ENCODE measurements around the gene ZCCHC17. TPM values are rescaled to one million over a fixed set of nuclear protein-coding genes. Genes with fewer than 3 reads are reported as not detected.

ZCCHC17 gene
- polyA plus RNA-seq, 12 donors = 21.0 to 49.2 (median 28.9) TPM; not detected in 1

GRCh38 chr1:31299365-31299764 lies 2.5 kb downstream of the ZCCHC17 start:
- DNase-seq = no peak

GRCh38 chr1:31300193-31300592 lies 3.4 kb downstream of the ZCCHC17 start:
- DNase-seq = no peak

- DNase-seq = no peak
Observed at GRCh38 chr1:31302709-31303441, 6.0 kb downstream of the ZCCHC17 start.

- no peak for DNase-seq
Observed at GRCh38 chr1:31306278-31306677, 9.4 kb downstream of the ZCCHC17 start.

GRCh38 chr1:31308036-31308435 lies 11.2 kb downstream of the ZCCHC17 start:
- no peak for DNase-seq

- DNase-seq = no peak
Observed at GRCh38 chr1:31310198-31310597, 13.4 kb downstream of the ZCCHC17 start.

GRCh38 chr1:31315902-31316301 lies 19.1 kb downstream of the ZCCHC17 start:
- DNase-seq = no peak

GRCh38 chr1:31318146-31318545 lies 21.3 kb downstream of the ZCCHC17 start:
- DNase-seq = no peak

GRCh38 chr1:31324093-31324492 lies 27.3 kb downstream of the ZCCHC17 start:
- DNase-seq = no peak

GRCh38 chr1:31324992-31325391 lies 28.2 kb downstream of the ZCCHC17 start:
- no peak for DNase-seq

- DNase-seq = no peak
Observed at GRCh38 chr1:31326461-31326860, 29.6 kb downstream of the ZCCHC17 start.

- no peak for DNase-seq
Observed at GRCh38 chr1:31327381-31327780, 30.5 kb downstream of the ZCCHC17 start.

- DNase-seq = no peak
Observed at GRCh38 chr1:31335007-31335406, 38.2 kb downstream of the ZCCHC17 start.

- no peak for DNase-seq
Observed at GRCh38 chr1:31336687-31337467, 40.0 kb downstream of the ZCCHC17 start.

GRCh38 chr1:31344503-31344902 lies 47.7 kb downstream of the ZCCHC17 start:
- no peak for DNase-seq

- no peak for DNase-seq
Observed at GRCh38 chr1:31345635-31346034, 48.8 kb downstream of the ZCCHC17 start.

- DNase-seq = no peak
Observed at GRCh38 chr1:31346785-31347184, 50.0 kb downstream of the ZCCHC17 start.

- no peak for DNase-seq
Observed at GRCh38 chr1:31348449-31348848, 51.6 kb downstream of the ZCCHC17 start.

- no peak for DNase-seq
Observed at GRCh38 chr1:31354283-31354682, 57.5 kb downstream of the ZCCHC17 start.

- no peak for DNase-seq
Observed at GRCh38 chr1:31356427-31356826, 59.6 kb downstream of the ZCCHC17 start.

- DNase-seq = no peak
Observed at GRCh38 chr1:31361607-31362006, 64.8 kb downstream of the ZCCHC17 start.

- no peak for DNase-seq
Observed at GRCh38 chr1:31362032-31362431, 65.2 kb downstream of the ZCCHC17 start.

GRCh38 chr1:31364561-31365250 lies 67.9 kb downstream of the ZCCHC17 start:
- no peak for DNase-seq

Data from muscle of arm (tissue), 12 donors.